ENCODE data around the gene GPR160.

GPR160 gene

DNA sequence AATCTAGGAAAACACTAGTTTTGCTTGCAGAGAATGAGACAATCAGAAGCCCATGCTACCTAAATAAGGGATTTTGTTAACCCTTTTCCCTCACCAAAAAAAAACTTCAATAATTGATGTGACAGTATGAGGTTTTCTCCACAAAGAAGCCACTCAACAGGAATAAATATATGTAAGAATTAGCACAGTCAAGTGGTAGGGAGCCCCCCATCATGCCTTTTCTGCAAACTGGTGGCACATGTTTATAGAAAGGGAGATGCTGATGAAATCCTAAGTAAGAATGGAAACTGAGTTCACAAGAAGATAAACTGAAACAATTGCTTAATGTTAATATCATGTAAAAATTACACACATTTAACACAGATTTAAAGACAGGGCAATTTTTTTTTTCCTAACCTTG, 92.7 kb downstream of the GPR160 start:
- Histone ChIP-seq H3K4me1 (ENCODE audit: insufficient read depth, low read length) (no peaks in the 10 kb centered on the region), H3K27me3 (ENCODE audit: insufficient read depth, low read length) (no peaks in the 10 kb centered on the region), H3K4me3 (ENCODE audit: low read length) (no peak overlapping the region), H3K9ac (ENCODE audit: low read depth, low read length) (no peak overlapping the region), H3K36me3 (ENCODE audit: insufficient read depth, low read depth, low read length) (peaks cover 50% of the 10 kb centered on the region), H3K27ac (ENCODE audit: low read length) (no peak overlapping the region), H3K9me3 (ENCODE audit: insufficient read depth, low read depth, low read length) (no peaks in the 10 kb centered on the region)

DNA sequence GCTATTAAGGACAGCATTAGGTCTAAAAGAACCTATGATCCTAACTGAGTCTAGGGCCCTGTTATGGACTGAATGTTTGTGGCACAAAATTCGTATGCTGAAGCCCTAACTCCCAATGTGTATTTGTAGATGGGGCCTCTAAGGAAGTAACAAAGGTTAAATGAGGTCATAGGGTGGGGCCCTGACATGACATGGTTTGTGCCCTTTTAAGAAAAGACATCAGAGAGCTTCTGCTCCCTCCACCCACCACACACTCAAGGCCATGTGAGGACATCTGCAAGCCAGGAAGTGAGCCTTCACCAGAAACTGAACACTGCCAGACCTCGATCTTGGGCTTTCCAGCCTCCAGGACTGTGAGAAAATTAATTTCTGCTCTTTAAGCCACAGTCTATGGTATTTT, 94.5 kb downstream of the GPR160 start:
- Histone ChIP-seq H3K27ac (ENCODE audit: low read length) (no peak overlapping the region), H3K36me3 (ENCODE audit: insufficient read depth, low read depth, low read length) (peaks cover 59% of the 10 kb centered on the region), H3K4me3 (ENCODE audit: low read length) (no peak overlapping the region), H3K9ac (ENCODE audit: low read depth, low read length) (no peak overlapping the region), H3K27me3 (ENCODE audit: insufficient read depth, low read length) (no peaks in the 10 kb centered on the region), H3K4me1 (ENCODE audit: insufficient read depth, low read length) (no peaks in the 10 kb centered on the region), H3K9me3 (ENCODE audit: insufficient read depth, low read depth, low read length) (no peaks in the 10 kb centered on the region)

Measured in iPS-20b (cell line).